GM12892 (cell line): ENCODE results near the gene LCE1A.

Experiments used
- POLR2A ChIP-seq: IDR thresholded peaks from 2 replicates; pipeline ENCODE4 v1.6.1; 2011; ENCODE audit warnings: low read depth, low read length, control low read depth
- POLR2AphosphoS5 ChIP-seq: IDR thresholded peaks from 2 replicates; pipeline ENCODE4 v1.6.1; 2011; ENCODE audit warnings: low read depth, low read length, control low read depth

- TF ChIP-seq POLR2A: no peak
- TF ChIP-seq POLR2AphosphoS5: no peak
Measured at GRCh38 chr1:152823294-152823693, 4.0 kb upstream of the LCE1A start.
